GM04503 (cell line): Measurements from ENCODE around the gene EYS.

Experiments used
- DNase-seq: peaks from one replicate; pipeline ENCODE4 v3.0.0-alpha.2; 2012; ENCODE audit warnings: low read depth

EYS gene

GRCh38 chr6:64591676-64592036 lies 1115.4 kb downstream of the EYS start:
- DNase-seq: no peak

DNA sequence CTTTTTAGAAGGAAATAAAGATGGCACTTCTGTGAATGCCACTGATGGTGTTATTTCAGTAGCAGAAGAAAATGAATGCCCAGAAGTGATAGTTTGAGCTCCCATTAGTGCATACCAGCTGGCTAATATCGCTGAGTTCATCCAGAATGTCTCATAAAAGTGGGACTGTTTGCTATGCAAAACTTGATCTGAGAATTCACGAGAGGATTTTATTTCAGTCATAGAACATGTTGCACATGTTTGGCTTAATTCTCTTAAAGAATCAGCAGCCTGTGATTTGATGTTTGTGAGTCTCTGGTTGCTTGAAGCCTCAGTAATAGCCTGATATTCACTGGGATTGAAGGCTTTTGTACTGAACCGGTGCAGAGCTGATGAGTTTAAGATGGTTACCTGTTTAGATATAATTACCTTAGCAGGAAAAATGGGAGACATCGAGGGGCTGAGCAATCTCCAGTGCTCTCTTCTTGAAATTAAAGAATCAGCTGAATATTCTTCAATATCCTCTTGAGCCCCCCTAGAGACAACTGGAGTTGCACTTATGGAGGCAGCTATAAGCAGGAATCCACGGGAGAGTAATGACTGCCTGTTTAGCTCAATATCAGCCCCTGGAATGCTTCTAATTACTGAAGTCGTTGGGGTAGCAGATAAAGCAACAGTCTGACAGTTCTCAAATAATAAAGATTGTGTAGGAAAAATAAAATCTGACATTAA lies 1115.9 kb downstream of the EYS start:
- no peak for DNase-seq

- no peak for DNase-seq
Measured at GRCh38 chr6:64589961-64590360, 1117.1 kb downstream of the EYS start.

DNA sequence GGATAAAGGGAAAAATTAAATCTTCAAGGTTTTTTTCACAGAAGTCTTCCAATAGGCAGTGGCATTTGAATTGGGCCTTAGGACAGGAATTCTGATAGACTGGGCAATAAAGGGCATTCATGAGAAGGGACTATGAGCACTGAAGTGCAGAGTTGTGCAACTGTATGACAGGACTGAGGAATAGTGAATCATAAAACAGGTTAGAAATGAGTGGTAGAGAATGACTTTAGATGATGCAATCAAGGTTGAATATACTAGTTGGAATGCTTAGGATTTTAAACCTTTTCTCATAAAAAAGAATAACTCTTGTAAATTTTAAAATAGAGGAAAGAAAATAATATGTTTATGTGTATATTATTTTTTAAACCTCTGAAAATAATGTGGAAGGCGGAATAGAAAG lies 1126.7 kb downstream of the EYS start:
- no peak for DNase-seq

DNA sequence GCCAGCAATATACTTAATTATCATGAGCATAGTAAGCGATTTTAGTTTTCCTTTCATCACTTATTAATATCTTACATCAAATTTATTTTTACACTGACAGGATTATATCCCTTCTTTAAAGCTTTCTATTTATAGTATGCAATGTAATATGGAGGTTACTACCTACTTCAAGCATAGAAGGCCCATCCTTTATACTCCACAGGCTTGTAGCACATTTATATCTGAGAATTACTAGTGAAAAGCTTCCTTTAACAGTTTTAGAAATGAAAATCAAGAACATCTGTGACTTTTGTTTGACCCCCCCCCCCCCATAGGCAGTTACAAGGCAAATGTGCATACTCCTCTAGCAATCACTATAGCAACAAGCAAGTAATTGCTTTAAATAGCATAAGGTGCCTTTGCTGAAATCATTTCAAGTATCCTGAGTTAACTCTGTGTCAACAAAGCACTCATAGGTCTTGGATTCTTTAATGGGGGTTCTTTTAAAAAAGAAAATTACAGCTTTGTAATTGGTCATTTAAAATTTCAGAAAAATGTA lies 1153.7 kb downstream of the EYS start:
- no peak for DNase-seq

DNA sequence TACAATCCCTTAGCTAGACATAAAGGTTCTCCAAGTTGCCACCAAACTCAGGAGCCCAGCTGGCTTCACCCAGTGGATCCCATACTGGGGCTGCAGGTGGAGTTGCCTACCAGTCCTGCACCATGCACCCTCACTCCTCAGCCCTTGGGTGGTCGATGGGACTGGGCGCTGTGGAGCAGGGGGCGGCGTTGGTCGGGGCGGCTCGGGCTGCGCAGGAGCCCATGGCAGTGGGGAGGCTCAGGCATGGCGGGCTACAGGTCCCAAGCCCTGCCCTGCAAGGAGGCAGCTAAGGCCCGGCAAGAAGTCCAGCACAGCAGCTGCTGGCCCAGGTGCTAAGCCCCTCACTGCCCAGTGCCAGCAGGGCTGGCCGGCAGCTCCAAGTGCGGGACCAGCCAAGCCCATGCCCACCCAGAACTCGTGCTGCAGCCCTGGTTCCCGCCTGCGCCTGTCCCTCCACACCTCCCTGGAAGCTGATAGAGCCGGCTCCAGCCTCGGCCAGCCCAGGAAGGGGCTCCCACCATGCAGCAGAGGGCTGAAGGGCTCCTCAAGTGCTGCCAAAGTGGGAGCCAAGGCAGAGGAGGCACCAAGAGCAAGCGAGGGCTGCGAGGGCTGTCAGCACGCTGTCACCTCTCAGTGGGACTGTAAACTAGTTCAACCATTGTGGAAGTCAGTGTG lies 1159.3 kb downstream of the EYS start:
- no peak for DNase-seq

DNA sequence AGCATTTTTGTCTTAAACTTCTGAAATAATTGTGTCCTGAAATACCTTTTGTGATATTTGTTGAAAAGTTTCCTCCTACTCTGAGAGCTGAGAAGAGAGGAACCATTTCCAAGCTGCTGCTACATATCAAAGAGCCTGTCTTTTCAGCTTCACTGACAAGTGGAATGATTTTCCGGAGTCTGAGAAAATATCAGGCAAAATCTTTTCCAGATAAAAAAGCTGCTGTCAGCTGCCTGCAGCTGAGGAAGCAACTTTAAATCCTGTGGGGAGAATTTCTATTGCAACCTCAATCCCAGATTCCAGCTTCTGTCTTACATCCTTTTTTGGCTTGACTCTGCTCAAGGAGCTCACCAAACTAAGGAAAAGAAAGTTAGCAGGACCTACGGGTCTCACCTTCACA lies 1167.1 kb downstream of the EYS start:
- no peak for DNase-seq

GRCh38 chr6:64538722-64539121 lies 1168.3 kb downstream of the EYS start:
- DNase-seq: no peak

GRCh38 chr6:64527899-64528298 lies 1179.1 kb downstream of the EYS start:
- no peak for DNase-seq

- DNase-seq: no peak
Measured at GRCh38 chr6:64522859-64523258, 1184.2 kb downstream of the EYS start.

DNA sequence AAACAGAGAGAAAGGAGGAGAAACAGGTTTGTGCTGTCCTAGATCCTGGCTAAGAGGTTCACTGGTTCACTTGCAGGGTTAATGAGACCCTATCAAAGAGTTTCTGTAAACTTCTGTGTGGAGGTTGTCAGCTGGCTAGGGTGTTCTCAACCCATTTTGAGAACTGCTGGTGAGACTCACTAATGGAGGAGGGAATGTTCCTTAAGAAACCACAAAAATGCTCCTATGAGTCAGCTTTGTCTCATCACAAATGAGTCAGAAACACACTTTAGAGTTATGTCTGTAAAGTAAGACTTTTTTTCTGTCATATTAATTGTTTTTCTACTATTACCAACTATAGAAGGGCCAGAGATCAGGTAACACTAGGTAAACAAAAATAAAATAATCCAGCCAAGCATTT lies 1187.0 kb downstream of the EYS start:
- DNase-seq: peak; percentile 23

DNA sequence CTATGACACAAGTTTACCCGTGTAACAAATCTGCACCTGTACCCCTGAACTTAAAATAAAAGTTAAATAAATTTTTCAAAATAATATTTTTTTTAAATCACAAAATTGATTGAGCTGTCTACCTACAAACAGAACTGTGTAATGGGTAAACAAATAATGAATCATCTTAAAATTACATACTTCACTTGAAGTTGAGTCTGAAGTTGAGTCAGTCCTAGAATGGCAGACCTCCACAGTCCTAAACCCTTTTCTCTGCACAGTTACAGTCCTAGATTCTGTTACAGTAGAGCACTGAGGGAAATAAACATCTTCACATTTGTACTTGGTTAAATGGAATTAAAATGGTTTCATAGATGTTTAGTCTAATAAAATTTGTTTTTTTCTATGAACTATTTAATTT lies 1190.6 kb downstream of the EYS start:
- DNase-seq: no peak

- DNase-seq: no peak
Measured at GRCh38 chr6:64507661-64508060, 1199.4 kb downstream of the EYS start.

DNA sequence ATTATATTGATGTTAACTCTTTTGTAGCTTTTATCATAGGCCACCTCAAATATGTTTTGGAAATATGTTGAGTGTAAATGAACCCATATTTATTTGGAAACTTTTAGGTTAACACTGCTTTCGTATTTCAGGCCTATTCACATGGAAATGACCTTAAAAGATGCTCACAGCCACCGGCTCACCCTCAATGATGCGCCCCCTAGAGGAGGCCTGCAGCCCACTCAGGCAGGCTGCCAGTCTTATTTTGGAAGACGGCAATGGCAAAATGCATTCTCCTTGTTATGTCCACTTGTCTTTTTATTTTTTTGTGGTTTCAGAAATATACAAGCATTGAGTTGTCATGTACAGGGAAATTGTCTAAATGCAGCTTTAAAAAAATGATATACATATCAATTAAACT lies 1201.7 kb downstream of the EYS start:
- no peak for DNase-seq

- no peak for DNase-seq
Measured at GRCh38 chr6:64504503-64504902, 1202.5 kb downstream of the EYS start.

DNA sequence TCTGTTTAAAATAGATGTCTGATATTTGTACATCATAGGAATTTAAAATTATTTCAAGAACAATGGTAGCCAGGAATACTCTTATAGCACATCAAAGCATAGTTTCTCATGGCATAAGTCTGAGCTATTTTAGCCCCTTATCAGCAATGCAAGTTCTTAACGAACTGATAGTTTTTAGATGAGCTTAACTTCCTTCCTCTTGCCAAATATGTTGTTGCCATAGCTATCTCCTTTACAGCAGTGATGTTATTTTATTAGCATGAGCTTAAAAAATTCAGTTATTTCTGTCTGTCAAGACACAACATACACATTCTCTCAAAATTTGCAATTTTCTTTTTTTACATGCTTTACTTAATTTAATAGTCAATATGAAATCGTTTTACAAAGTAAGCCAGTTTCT lies 1204.2 kb downstream of the EYS start:
- DNase-seq: no peak

DNA sequence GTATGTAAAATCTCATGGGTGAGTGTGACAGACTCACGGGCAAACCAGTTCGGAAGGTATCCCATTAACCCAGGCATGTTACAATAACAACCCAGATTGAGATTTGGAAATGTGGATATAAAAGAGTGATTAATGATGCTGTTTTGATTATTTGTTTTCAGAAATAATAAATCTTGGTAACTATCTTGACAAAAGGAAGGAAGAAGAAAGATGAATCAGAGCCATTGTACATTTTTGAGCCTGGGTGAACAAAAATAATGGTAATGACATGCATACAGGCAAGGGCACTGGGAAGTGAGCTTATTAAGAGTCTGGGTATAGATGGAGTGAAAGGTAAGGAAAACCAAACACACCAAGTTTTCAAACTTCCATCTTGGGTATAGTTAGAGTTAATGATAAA lies 1209.4 kb downstream of the EYS start:
- DNase-seq: no peak

DNA sequence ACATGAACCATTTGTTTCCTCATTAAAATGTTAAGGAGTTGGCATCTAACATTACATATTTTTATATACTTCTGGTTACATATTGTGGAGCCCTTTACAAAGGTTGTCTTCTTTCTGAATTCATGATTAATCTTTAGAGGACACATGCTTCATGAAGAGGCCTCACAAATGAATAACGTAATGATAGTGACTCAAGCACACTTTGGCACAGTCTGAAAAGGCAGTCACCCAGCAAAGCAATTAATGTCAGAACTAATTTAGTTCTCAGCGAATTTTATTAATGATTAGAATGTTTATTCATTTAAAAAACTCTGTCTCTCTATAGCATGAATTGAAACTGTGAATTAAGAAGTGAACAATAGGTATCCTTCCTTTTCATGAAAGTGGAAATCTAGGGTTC lies 1217.3 kb downstream of the EYS start:
- no peak for DNase-seq

DNA sequence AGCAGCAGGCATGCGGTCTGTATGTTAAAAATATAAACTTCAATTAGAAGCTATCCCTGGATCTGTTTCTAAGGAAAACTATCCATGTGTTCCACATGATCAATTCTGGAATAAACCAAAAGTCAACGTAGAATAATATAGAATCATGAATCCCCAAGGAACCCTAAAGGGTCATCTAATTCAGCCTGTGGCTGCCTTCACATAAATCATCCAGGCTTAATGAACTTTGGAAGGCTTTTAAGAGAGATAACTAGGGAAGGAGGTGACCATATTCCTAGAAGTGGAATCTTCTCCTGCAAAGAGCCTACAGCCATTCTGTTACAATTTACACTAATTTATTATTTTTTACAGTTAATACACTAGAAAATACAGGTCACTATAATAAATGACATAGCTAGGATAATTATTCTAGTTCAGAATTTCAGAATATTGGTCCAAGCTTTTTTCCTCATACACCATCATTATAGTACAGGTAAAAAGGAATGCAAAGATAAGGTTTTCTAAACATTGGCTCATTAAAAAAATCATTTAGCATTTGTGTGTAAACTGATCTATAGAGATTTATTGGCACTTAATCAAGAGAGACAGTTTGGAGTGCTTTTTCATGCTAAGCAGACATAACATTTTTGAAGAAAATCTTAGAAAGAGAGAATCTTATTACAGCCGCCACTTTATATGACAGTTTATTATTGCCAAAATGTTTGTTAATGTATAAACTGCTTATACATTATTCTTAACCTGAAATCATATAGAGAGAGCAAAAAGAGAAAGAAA lies 1220.3 kb downstream of the EYS start:
- no peak for DNase-seq

DNA sequence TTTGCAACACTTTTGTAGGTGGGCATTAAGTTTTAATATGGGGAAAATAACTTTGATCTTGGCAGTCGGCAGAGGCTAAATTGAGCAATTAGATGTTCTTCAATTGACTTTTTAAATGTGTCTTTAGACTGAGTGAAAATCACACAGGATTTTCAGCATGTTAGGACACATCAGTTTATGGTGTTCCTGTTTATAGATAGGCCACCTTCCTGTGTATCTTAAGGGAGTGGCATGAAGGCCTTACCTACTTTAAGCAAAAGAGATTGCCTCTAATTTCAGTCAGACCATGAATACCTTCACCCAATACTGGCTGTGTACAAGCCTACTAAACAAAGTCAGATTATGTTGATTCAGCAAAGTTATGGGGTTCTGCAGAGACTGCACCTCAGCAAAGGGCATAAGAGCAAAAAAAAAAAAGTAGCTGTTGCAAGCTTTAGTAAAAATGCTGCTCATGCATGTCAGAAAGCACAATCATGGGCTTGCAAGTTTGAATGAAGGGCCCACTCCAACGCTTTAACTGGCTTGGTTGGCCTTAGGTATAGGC lies 1223.0 kb downstream of the EYS start:
- no peak for DNase-seq

DNA sequence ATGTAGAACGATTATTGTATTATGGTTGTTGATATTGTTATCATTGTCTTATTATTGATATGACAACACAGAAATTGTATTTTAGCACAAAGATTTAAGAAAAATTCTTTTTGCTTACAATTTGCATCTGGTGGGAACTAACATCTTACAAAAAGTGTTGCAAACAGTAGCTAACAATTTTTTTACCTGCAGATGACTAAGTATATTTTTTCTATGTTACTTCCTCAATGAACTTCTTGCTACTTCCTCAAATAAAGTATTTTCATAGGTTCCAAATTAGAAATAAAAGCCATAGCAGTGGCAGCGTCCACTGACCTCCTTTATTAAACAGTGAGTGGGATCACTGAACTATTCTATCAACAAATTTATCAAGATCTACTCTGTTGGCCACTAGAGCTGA lies 1224.4 kb downstream of the EYS start:
- no peak for DNase-seq

- no peak for DNase-seq
Measured at GRCh38 chr6:64479134-64479533, 1227.9 kb downstream of the EYS start.

DNA sequence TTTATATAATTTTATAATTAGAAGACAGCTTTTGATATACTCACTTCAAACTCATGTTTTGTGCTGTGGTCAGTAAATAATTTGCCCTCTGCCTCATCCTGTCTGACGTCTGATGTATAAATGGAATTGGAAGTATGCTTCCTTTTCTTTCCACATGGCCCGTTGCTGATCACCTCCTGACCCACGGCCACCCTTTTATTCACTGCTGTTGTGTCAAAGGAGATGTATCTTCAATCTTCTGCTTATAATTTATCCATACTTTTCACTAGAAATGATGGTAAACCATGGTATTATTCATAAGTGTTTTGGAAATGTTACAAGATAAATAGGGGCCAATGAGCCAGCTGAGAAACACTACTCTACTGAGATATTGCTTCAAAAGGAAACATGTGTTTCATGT lies 1229.6 kb downstream of the EYS start:
- DNase-seq: no peak
